Aorta (tissue), 5 donors: ENCODE data around the gene FAM171A1. TPM values are rescaled to one million over a fixed set of nuclear protein-coding genes. Genes with fewer than 3 reads are reported as not detected.
"Not testable (repeated sequence)": the region's sequence is repeated elsewhere in the genome, so short reads cannot be mapped to it uniquely, and the experiment has no call there.

Experiments used
- ATAC-seq: fragments of 200-7000 bp; cut with Tn5 transposase; one replicate; pipeline ENCODE4 v1.9.1; 2022; ENCODE audit warnings: moderate library complexity; ENCODE audit not compliant: low FRiP score
- DNase-seq, 2 donors: peaks; one replicate each; pipeline ENCODE4 v3.0.0-alpha.2; 2020
- H3K27ac ChIP-seq, 2 donors: one replicate each; pipeline ENCODE4 v1.5.1; 2013; ENCODE audit warnings: low read length in 2 of 2, mild to moderate bottlenecking in 2 of 2, moderate library complexity in 2 of 2, control low read depth in 1 of 2, inconsistent platforms in 1 of 2, low read depth in 1 of 2
- H3K27me3 ChIP-seq, 2 donors: one replicate each; pipeline ENCODE4 v1.6.1; 2013; ENCODE audit warnings: control low read depth in 1 of 2, low read length in 1 of 2, mild to moderate bottlenecking in 1 of 2, moderate library complexity in 1 of 2; ENCODE audit not compliant: insufficient read depth in 2 of 2, control insufficient read depth in 1 of 2
- H3K36me3 ChIP-seq, 2 donors: one replicate each; pipeline ENCODE4 v1.6.1; 2013; ENCODE audit warnings: control low read depth in 1 of 2, low read length in 1 of 2, mild to moderate bottlenecking in 1 of 2; ENCODE audit not compliant: insufficient read depth in 2 of 2, control insufficient read depth in 1 of 2
- H3K4me1 ChIP-seq, 2 donors: one replicate each; pipeline ENCODE4 v1.6.1; 2013; ENCODE audit warnings: low read length in 2 of 2, control low read depth in 1 of 2, mild to moderate bottlenecking in 1 of 2, moderate library complexity in 1 of 2; ENCODE audit not compliant: insufficient read depth in 2 of 2, control insufficient read depth in 1 of 2
- H3K4me3 ChIP-seq, 2 donors: one replicate each; pipeline ENCODE4 v1.5.1; 2013; ENCODE audit warnings: low read length in 2 of 2, control low read depth in 1 of 2, mild to moderate bottlenecking in 1 of 2
- H3K9me3 ChIP-seq: one replicate; pipeline ENCODE4 v1.6.1; 2013; ENCODE audit warnings: mild to moderate bottlenecking, low read length; ENCODE audit not compliant: control insufficient read depth
- WGBS, 2 donors: extraction: QIAGEN DNeasy Blood & Tissue Kit; methylation state at CpG; one replicate each; pipeline ENCODE4 v1.1.7; 2013; 5-methylcytosine and 5-hydroxymethylcytosine counted together
- intact Hi-C, 2 donors: fragments of 100-400 bp; cut with DNase I; formaldehyde crosslinking; loops; one replicate each; pipeline versions ENCODE4 v1.14.2 to v1.15.0; 2022
- polyA plus RNA-seq, 2 donors: library from polyadenylated mRNA; stranded (reverse); fragments of 200-250 nt; gene quantifications; one replicate each; pipeline ENCODE4 v1.2.3, GENCODE V29; 2013
- total RNA-seq, 2 donors: library from RNA; stranded (reverse); fragmentation: NEBNext Ultra II Directional; extraction: Animal tissue kit (Norgen Biotek cat#: 25700); gene quantifications; one replicate each; pipeline ENCODE4 v1.2.1, GENCODE V29; 2021
- donor health status: healthy with polysubstance abuse.
- donor health status: Bipolar disorder and iron deficiency.
- donor health status: DM: no; HTN: no; CAD: no.
- donor health status: DM: no; HTN: no; CAD: no.
- donor health status: DM: yes; HTN: yes; CAD: no.

The FAM171A1 gene
- total and polyA plus RNA-seq, 4 donors = 2.8 to 21.4 (median 7.6) TPM

DNA sequence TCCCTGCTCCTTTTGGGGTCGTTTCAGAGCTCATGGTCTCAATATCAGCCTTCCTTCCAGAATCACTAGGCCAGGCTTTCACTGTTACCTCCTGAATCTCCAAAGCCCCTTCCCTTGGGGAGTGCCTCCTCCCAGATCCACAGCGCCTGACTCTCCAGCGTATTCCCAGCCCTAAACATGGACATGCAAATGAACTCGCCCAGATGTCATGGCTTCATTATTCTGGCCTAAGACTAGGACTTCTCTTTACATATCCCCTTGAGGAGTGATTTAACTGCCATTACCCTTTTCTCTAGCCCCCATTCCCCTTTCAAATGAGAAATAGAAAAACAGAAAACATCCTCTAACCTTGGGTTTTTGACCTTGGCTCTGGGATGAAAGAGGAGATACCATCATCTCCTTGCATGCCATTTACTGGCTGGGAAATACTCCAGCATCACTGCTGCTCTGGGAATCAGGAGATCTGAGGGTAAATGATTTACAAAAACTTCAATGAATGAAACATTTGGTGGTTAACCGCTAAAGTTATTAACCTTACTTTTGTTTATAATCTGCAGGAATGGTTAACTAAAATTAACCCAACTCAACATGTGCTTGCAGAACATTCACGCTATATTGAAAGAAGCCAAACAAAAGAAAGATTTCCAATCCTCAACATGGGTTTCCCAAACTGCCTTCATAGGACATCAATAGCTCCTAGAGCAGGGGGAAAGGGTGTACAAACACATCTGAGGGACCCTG, 37.0 kb downstream of the FAM171A1 start:
- ATAC-seq (no peak), DNase-seq (no peak)
- no peak overlapping the region for H3K4me3 ChIP-seq
- intact Hi-C loops = no loop called here
- H3K9me3 ChIP-seq = no peaks in the 10 kb centered on the region
- 77 to 91% methylated on average over 6 of the region's 6 CpGs for WGBS, 2 donors
- H3K27ac ChIP-seq = no peak overlapping the region
- H3K27me3 ChIP-seq = no peaks in the 10 kb centered on the region
- H3K36me3 ChIP-seq = no peaks in the 10 kb centered on the region
- H3K4me1 ChIP-seq = no peaks in the 10 kb centered on the region

GRCh38 chr10:15333181-15333580, 37.9 kb downstream of the FAM171A1 start:
- intact Hi-C loops, DNase-seq, H3K4me3 ChIP-seq, H3K9me3 ChIP-seq, H3K36me3 ChIP-seq, H3K4me1 ChIP-seq, H3K27me3 ChIP-seq, ATAC-seq, H3K27ac ChIP-seq: not testable (repeated sequence)
- 97 to 99% methylated on average over 8 of the region's 8 CpGs for WGBS, 2 donors

- intact Hi-C loops = no loop called here
- H3K4me1 ChIP-seq = no peaks in the 10 kb centered on the region
- no peaks in the 10 kb centered on the region for H3K27me3 ChIP-seq
- H3K27ac ChIP-seq = no peak overlapping the region
- no peak for DNase-seq
- H3K9me3 ChIP-seq = no peaks in the 10 kb centered on the region
- no peaks in the 10 kb centered on the region for H3K36me3 ChIP-seq
- no peak overlapping the region for H3K4me3 ChIP-seq
- no peak for ATAC-seq
- 93 to 99% methylated on average over 1 of the region's 1 CpG for WGBS, 2 donors
These were observed 39.6 kb downstream of the FAM171A1 start for GRCh38 chr10:15331461-15331860.

- H3K9me3 ChIP-seq = no peaks in the 10 kb centered on the region
- H3K27ac ChIP-seq = no peak overlapping the region
- ATAC-seq = no peak
- DNase-seq = no peak
- H3K4me1 ChIP-seq = no peaks in the 10 kb centered on the region
- no peaks in the 10 kb centered on the region for H3K36me3 ChIP-seq
- intact Hi-C loops = no loop called here
- no peaks in the 10 kb centered on the region for H3K27me3 ChIP-seq
- WGBS, 2 donors = 71% methylated on average over 2 of the region's 2 CpGs
- H3K4me3 ChIP-seq = no peak overlapping the region
These were observed 41.7 kb downstream of the FAM171A1 start for GRCh38 chr10:15329437-15329836.

- no peaks in the 10 kb centered on the region for H3K27me3 ChIP-seq
- peaks cover under 1 to 10% of the 10 kb centered on the region in 2 donors for H3K4me1 ChIP-seq
- 89 to 92% methylated on average over 4 of the region's 4 CpGs for WGBS, 2 donors
- H3K27ac ChIP-seq = no peak overlapping the region
- no peaks in the 10 kb centered on the region for H3K36me3 ChIP-seq
- ATAC-seq = no peak
- H3K9me3 ChIP-seq = no peaks in the 10 kb centered on the region
- no peak for DNase-seq
- intact Hi-C loops = no loop called here
- no peak overlapping the region for H3K4me3 ChIP-seq
These were observed 45.2 kb downstream of the FAM171A1 start for GRCh38 chr10:15325944-15326284.

DNA sequence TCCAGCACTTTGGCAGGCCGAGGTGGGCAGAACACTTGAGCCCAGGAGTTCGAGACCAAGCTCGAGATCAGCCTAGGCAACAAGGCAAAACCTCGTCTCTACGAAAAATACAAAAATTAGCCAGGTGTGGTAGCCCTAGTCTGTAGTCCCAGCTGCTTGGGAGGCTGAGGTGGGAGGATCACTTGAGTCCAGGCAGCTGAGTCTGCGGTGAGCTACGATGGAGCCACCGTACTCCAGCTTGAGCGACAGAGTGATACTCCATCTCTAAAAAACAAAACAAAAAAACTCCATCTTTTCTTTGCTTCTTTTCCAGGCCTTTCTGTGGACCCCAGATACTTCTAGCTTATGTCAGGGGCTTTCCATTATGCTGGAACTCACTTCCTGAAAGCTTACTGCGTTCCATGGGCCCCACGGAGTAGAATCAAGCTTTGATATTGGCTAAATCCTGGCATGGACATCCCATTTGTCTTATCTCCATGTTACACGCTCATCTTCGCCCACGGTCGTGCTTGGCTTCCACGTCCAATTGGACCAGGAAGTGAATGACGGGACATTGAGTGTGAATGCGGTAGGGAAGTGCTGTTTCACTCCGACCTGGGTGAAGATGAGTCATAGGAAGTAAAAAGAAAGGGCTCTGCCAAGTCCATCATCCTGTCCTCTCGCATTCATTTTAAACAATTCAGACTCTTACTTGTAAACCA, 45.7 kb downstream of the FAM171A1 start:
- Histone ChIP-seq H3K9me3 (no peaks in the 10 kb centered on the region), H3K4me1 (peaks cover 2 to 10% of the 10 kb centered on the region in 2 donors), H3K36me3 (no peaks in the 10 kb centered on the region), H3K27me3 (no peaks in the 10 kb centered on the region), H3K27ac (no peak overlapping the region), H3K4me3 (no peak overlapping the region)
- WGBS, 2 donors = 95 to 97% methylated on average over 20 of the region's 20 CpGs
- DNase-seq = no peak
- intact Hi-C loops = no loop called here
- ATAC-seq = no peak

GRCh38 chr10:15324611-15325010, 46.5 kb downstream of the FAM171A1 start:
- Histone ChIP-seq H3K4me1 (peaks cover 2 to 10% of the 10 kb centered on the region in 2 donors), H3K36me3 (no peaks in the 10 kb centered on the region), H3K4me3 (no peak overlapping the region), H3K27me3 (no peaks in the 10 kb centered on the region), H3K27ac (no peak overlapping the region), H3K9me3 (no peaks in the 10 kb centered on the region)
- 75 to 81% methylated on average over 6 of the region's 6 CpGs for WGBS, 2 donors
- intact Hi-C loops = no loop called here
- DNase-seq (no peak), ATAC-seq (no peak)

- Histone ChIP-seq H3K36me3 (no peaks in the 10 kb centered on the region), H3K4me1 (peaks cover 2 to 10% of the 10 kb centered on the region in 2 donors), H3K4me3 (no peak overlapping the region), H3K9me3 (no peaks in the 10 kb centered on the region), H3K27ac (no peak overlapping the region), H3K27me3 (no peaks in the 10 kb centered on the region)
- ATAC-seq = no peak
- intact Hi-C loops = no loop called here
- 78 to 83% methylated on average over 8 of the region's 8 CpGs for WGBS, 2 donors
- DNase-seq = no peak
These were observed 47.0 kb downstream of the FAM171A1 start for GRCh38 chr10:15324113-15324512.

- DNase-seq (no peak), ATAC-seq (no peak)
- Histone ChIP-seq H3K27ac (peak overlapping the region in 1 of 2 donors; percentile 37), H3K36me3 (no peaks in the 10 kb centered on the region), H3K4me1 (peaks cover 2 to 10% of the 10 kb centered on the region in 2 donors), H3K4me3 (no peak overlapping the region), H3K9me3 (no peaks in the 10 kb centered on the region), H3K27me3 (no peaks in the 10 kb centered on the region)
- intact Hi-C loops = no loop called here
- WGBS, 2 donors = 12 to 13% methylated on average over 2 of the region's 2 CpGs
These were observed 48.7 kb downstream of the FAM171A1 start for GRCh38 chr10:15322356-15322755.
